GM23338 (cell line): Measurements from ENCODE around the gene CKM. TPM values are rescaled to one million over a fixed set of nuclear protein-coding genes. Genes with fewer than 3 reads are reported as not detected.
A peak's percentile ranks its signal among the peaks of the same experiment; 100 is the strongest.
"Not testable (repeated sequence)": the region's sequence is repeated elsewhere in the genome, so short reads cannot be mapped to it uniquely, and the experiment has no call there.

Experiments
- ATAC-seq: fragments of 200-7000 bp; cut with Tn5 transposase; 3 replicates; pipeline ENCODE4 v1.9.1; 2020
- DNase-seq: peaks from one replicate; pipeline ENCODE4 v3.0.0-alpha.2; 2015; ENCODE audit warnings: low spot score
- H2AFZ ChIP-seq: fragments of 200-600 bp; sonication (generic); 2 replicates; pipeline ENCODE4 v1.8.0; 2016; ENCODE audit warnings: antibody characterized with exemption, mild to moderate bottlenecking, moderate library complexity
- H3F3A ChIP-seq: fragments of 200-600 bp; sonication (generic); replicated peaks from 2 replicates; pipeline ENCODE4 v1.8.0; 2017; ENCODE audit warnings: antibody characterized with exemption, mixed run types, low read depth
- H3K27ac ChIP-seq: fragments of 200-600 bp; sonication (generic); 2 replicates; pipeline ENCODE4 v1.6.1; 2016; ENCODE audit warnings: low read depth
- H3K27me3 ChIP-seq: fragments of 200-600 bp; sonication (generic); 2 replicates; pipeline ENCODE4 v1.8.0; 2016; ENCODE audit warnings: mild to moderate bottlenecking, mixed run types, moderate library complexity; ENCODE audit not compliant: insufficient read depth
- H3K36me3 ChIP-seq: fragments of 200-600 bp; sonication (generic); 2 replicates; pipeline ENCODE4 v1.8.0; 2016; ENCODE audit warnings: mild to moderate bottlenecking; ENCODE audit not compliant: insufficient read depth
- H3K4me1 ChIP-seq: fragments of 200-600 bp; sonication (generic); 2 replicates; pipeline ENCODE4 v1.8.0; 2016; ENCODE audit warnings: mild to moderate bottlenecking, moderate library complexity; ENCODE audit not compliant: insufficient read depth
- H3K4me2 ChIP-seq: fragments of 200-600 bp; sonication (generic); 2 replicates; pipeline ENCODE4 v1.7.1; 2017; ENCODE audit warnings: mixed run types
- H3K4me3 ChIP-seq: fragments of 200-600 bp; sonication (generic); 2 replicates; pipeline ENCODE4 v1.6.1; 2016; ENCODE audit warnings: mixed run types
- H3K79me2 ChIP-seq: fragments of 200-600 bp; sonication (generic); replicated peaks from 2 replicates; pipeline ENCODE4 v1.8.0; 2017; ENCODE audit warnings: mild to moderate bottlenecking; ENCODE audit not compliant: insufficient read depth
- H3K9me2 ChIP-seq: fragments of 200-600 bp; sonication (generic); 2 replicates; pipeline ENCODE4 v1.8.0; 2017; ENCODE audit not compliant: insufficient read depth
- H4K20me1 ChIP-seq: fragments of 200-600 bp; sonication (generic); replicated peaks from 2 replicates; pipeline ENCODE4 v1.8.0; 2017; ENCODE audit warnings: mild to moderate bottlenecking; ENCODE audit not compliant: insufficient read depth
- H3K27ac Mint-ChIP-seq: 2 replicates; pipeline ENCODE4 v1.8.0; 2020; ENCODE audit warnings: inconsistent platforms, mild to moderate bottlenecking, moderate library complexity, mixed read lengths
- H3K27me3 Mint-ChIP-seq: 3 replicates; pipeline ENCODE4 v1.8.0; 2022; ENCODE audit warnings: low read depth, mild to moderate bottlenecking, moderate library complexity, mixed read lengths, inconsistent platforms; ENCODE audit not compliant: insufficient read depth, poor library complexity
- H3K36me3 Mint-ChIP-seq: 3 replicates; pipeline ENCODE4 v1.8.0; 2021; ENCODE audit warnings: low read depth, mild to moderate bottlenecking, inconsistent platforms, moderate library complexity, mixed read lengths
- H3K4me1 Mint-ChIP-seq: 3 replicates; pipeline ENCODE4 v1.8.0; 2020; ENCODE audit warnings: mild to moderate bottlenecking, inconsistent platforms, mixed read lengths
- H3K4me3 Mint-ChIP-seq: 3 replicates; pipeline ENCODE4 v1.8.0; 2021; ENCODE audit warnings: moderate library complexity, mild to moderate bottlenecking, inconsistent platforms, mixed read lengths
- H3K9me3 Mint-ChIP-seq: 3 replicates; pipeline ENCODE4 v1.8.0; 2020; ENCODE audit warnings: moderate library complexity, mild to moderate bottlenecking, inconsistent platforms, mixed read lengths
- CTCF ChIP-seq, 2 experiments: fragments of 200-600 bp in 1 of 2; sonication (generic) in 1 of 2; conservative IDR thresholded peaks; 2 replicates each; pipeline versions ENCODE4 v1.5.1 to v1.6.1; 2016 to 2017; ENCODE audit warnings: antibody characterized with exemption in 2 of 2, low read depth in 2 of 2, mild to moderate bottlenecking in 2 of 2, moderate library complexity in 1 of 2
- EZH2phosphoT487 ChIP-seq: fragments of 200-600 bp; sonication (generic); IDR thresholded peaks from one replicate; pipeline ENCODE4 v1.8.1; 2018; ENCODE audit warnings: antibody characterized with exemption; ENCODE audit not compliant: unreplicated experiment
- NANOG ChIP-seq: IDR thresholded peaks from 2 replicates; pipeline ENCODE4 v1.6.1; 2016; ENCODE audit warnings: antibody characterized with exemption, borderline replicate concordance
- STAT1 ChIP-seq: IDR thresholded peaks from one replicate; pipeline ENCODE4 v1.6.1; 2016; ENCODE audit warnings: antibody characterized with exemption; ENCODE audit not compliant: unreplicated experiment
- polyA plus RNA-seq: library from polyadenylated mRNA; unstranded; fragments of >200 nt; fragmentation: Nextera tagmentation; extraction: Ambion mirVana; gene quantifications from 2 replicates; pipeline ENCODE4 v1.2.1, GENCODE V29; 2016
- total RNA-seq: library from RNA; depleted of rRNA; stranded (reverse); fragments of >200 nt; shearing (Covaris generic); gene quantifications from 2 replicates; pipeline ENCODE4 v1.2.3, GENCODE V29; 2014

CKM gene
- total and polyA plus RNA-seq, 2 experiments from 2014 or later, result not detected

GRCh38 chr19:45312285-45312684, 10.4 kb downstream of the CKM start:
- not testable (repeated sequence) for H3K4me3 Mint-ChIP-seq, DNase-seq, H3K27ac ChIP-seq, H3K9me3 Mint-ChIP-seq, H3F3A ChIP-seq, H3K36me3 Mint-ChIP-seq, H3K79me2 ChIP-seq, H3K9me2 ChIP-seq, H3K27ac Mint-ChIP-seq, H3K4me2 ChIP-seq, H3K4me1 ChIP-seq, H3K4me3 ChIP-seq, H3K36me3 ChIP-seq, H4K20me1 ChIP-seq, ATAC-seq, H3K4me1 Mint-ChIP-seq
- Histone ChIP-seq H2AFZ (0 out of 2 replicates have a peak overlapping the region, but pooled peaks have one; percentile 81), H3K27me3 (peaks cover 28% of the 10 kb centered on the region)
- peaks cover 28% of the 10 kb centered on the region for H3K27me3 Mint-ChIP-seq

- peak overlapping the region; percentile 81; the same call in 1 of the 2 replicates for H2AFZ ChIP-seq
- Mint-ChIP-seq H3K4me1 (no peaks in the 10 kb centered on the region), H3K9me3 (no peaks in the 10 kb centered on the region), H3K4me3 (no peak overlapping the region), H3K27ac (no peak overlapping the region), H3K27me3 (peaks cover 27% of the 10 kb centered on the region), H3K36me3 (no peaks in the 10 kb centered on the region)
- H3K27me3 ChIP-seq, result peaks cover 21% of the 10 kb centered on the region
- DNase-seq, result peak; percentile 52
- no peak; the same call in 2 of the 3 replicates for ATAC-seq
- H3K4me3 ChIP-seq, result no peak overlapping the region
- no peaks in the 10 kb centered on the region for H3K79me2 ChIP-seq
- no peaks in the 10 kb centered on the region for H3K4me1 ChIP-seq
- no peaks in the 10 kb centered on the region for H3K36me3 ChIP-seq
- TF ChIP-seq EZH2phosphoT487 (no peak), NANOG (no peak), STAT1 (no peak), CTCF (conservative IDR thresholded peaks at IDR 0.05; ENCODE audit: low read depth in 2 of 2) (no peak)
- H3K4me2 ChIP-seq, result no peak overlapping the region
- H3F3A ChIP-seq, result peaks cover 5% of the 10 kb centered on the region; the same call in 1 of the 2 replicates
- no peaks in the 10 kb centered on the region for H4K20me1 ChIP-seq
- no peak overlapping the region for H3K27ac ChIP-seq
- H3K9me2 ChIP-seq, result no peaks in the 10 kb centered on the region
Observed at GRCh38 chr19:45311621-45312020, 11.1 kb downstream of the CKM start.

GRCh38 chr19:45309322-45309721, 13.4 kb downstream of the CKM start:
- not testable (repeated sequence) for H3K27ac Mint-ChIP-seq, H3K79me2 ChIP-seq, H3K4me3 Mint-ChIP-seq

More at GRCh38 chr19:45309322-45309721, 13.4 kb downstream of the CKM start:
- not testable (repeated sequence) for H3K4me2 ChIP-seq, H3K4me1 ChIP-seq, H3K27ac ChIP-seq, H3K36me3 ChIP-seq, H3K9me3 Mint-ChIP-seq, H2AFZ ChIP-seq, H3F3A ChIP-seq, H3K36me3 Mint-ChIP-seq, DNase-seq, ATAC-seq, H3K9me2 ChIP-seq, H3K4me1 Mint-ChIP-seq, H4K20me1 ChIP-seq, H3K4me3 ChIP-seq
- H3K27me3 ChIP-seq, result peaks cover 24% of the 10 kb centered on the region; the same call in 1 of the 2 replicates
- H3K27me3 Mint-ChIP-seq, result peaks cover 16% of the 10 kb centered on the region
